Endodermal cell (in vitro differentiated cells): Measurements from ENCODE around the gene POP4. TPM values are rescaled to one million over a fixed set of nuclear protein-coding genes. Genes with fewer than 3 reads are reported as not detected.

Source experiments
- DNase-seq: peaks from one replicate; pipeline ENCODE4 v3.0.0-alpha.2; 2017
- H3K27ac ChIP-seq: 2 replicates; pipeline ENCODE4 v1.5.1; 2013; ENCODE audit warnings: mild to moderate bottlenecking, low read depth, low read length, moderate library complexity
- H3K27me3 ChIP-seq: 2 replicates; pipeline ENCODE4 v1.6.1; 2013; ENCODE audit warnings: mild to moderate bottlenecking, low read length, moderate library complexity; ENCODE audit not compliant: insufficient read depth, control insufficient read depth, poor library complexity, severe bottlenecking
- H3K36me3 ChIP-seq: 2 replicates; pipeline ENCODE4 v1.7.0; 2013; ENCODE audit warnings: mild to moderate bottlenecking, low read length, moderate library complexity; ENCODE audit not compliant: control insufficient read depth, insufficient read depth
- H3K4me1 ChIP-seq: one replicate; pipeline ENCODE4 v1.7.0; 2013; ENCODE audit warnings: low read length; ENCODE audit not compliant: control insufficient read depth, insufficient read depth
- H3K4me3 ChIP-seq: 2 replicates; pipeline ENCODE4 v1.5.1; 2013; ENCODE audit warnings: mild to moderate bottlenecking, low read length, moderate library complexity
- H3K9ac ChIP-seq: 2 replicates; pipeline ENCODE4 v1.6.1; 2013; ENCODE audit warnings: mild to moderate bottlenecking, low read length, moderate library complexity; ENCODE audit not compliant: poor library complexity, severe bottlenecking; ENCODE audit errors: extremely low read depth
- H3K9me3 ChIP-seq: 2 replicates; pipeline ENCODE4 v1.6.1; 2013; ENCODE audit warnings: mild to moderate bottlenecking, low read length, moderate library complexity; ENCODE audit not compliant: control insufficient read depth
- H3K27ac Mint-ChIP-seq: 2 replicates; pipeline ENCODE4 v1.8.0; 2020; ENCODE audit warnings: mixed read lengths
- H3K27me3 Mint-ChIP-seq: 2 replicates; pipeline ENCODE4 v1.8.0; 2021; ENCODE audit warnings: mild to moderate bottlenecking, mixed read lengths; ENCODE audit not compliant: insufficient read depth
- H3K36me3 Mint-ChIP-seq: 2 replicates; pipeline ENCODE4 v1.8.0; 2020; ENCODE audit warnings: low read depth, mixed read lengths
- H3K4me1 Mint-ChIP-seq: 2 replicates; pipeline ENCODE4 v1.8.0; 2020; ENCODE audit warnings: mixed read lengths
- H3K4me3 Mint-ChIP-seq: 2 replicates; pipeline ENCODE4 v1.8.0; 2020; ENCODE audit warnings: mild to moderate bottlenecking, moderate library complexity, mixed read lengths
- H3K9me3 Mint-ChIP-seq: 2 replicates; pipeline ENCODE4 v1.8.0; 2020; ENCODE audit warnings: mild to moderate bottlenecking, mixed read lengths
- CTCF ChIP-seq: fragments of 200-600 bp; sonication (generic); conservative IDR thresholded peaks from 2 replicates; pipeline ENCODE4 v1.5.0; 2021; ENCODE audit warnings: antibody characterized with exemption, mild to moderate bottlenecking
- WGBS, 2 experiments: methylation state at CpG; one replicate each; pipeline versions ENCODE4 v1.1.5 to v1.1.7; 2013; ENCODE audit warnings: missing lambda C conversion rate in 2 of 2, mixed read lengths in 1 of 2; ENCODE audit not compliant: insufficient coverage in 1 of 2, insufficient read length in 1 of 2; 5-methylcytosine and 5-hydroxymethylcytosine counted together
- total RNA-seq, 2 donors: library from RNA; stranded (reverse); fragmentation: NEBNext Ultra II Directional in 1 of 2; extraction: Animal tissue kit (Norgen Biotek cat#: 25700) in 1 of 2; gene quantifications; 2 replicates in 1 of 2; 3 replicates in 1 of 2; pipeline ENCODE4 v1.2.1, GENCODE V29; 2021

POP4 gene
- total RNA-seq, 2 donors from 2014 or later = 58.2 to 59.7 TPM

GRCh38 chr19:29590278-29590677, 15.8 kb upstream of the POP4 start:
- Histone ChIP-seq H3K9me3 (no peaks in the 10 kb centered on the region), H3K9ac (no peak overlapping the region), H3K36me3 (no peaks in the 10 kb centered on the region), H3K27ac (no peak overlapping the region), H3K27me3 (peaks cover 42% of the 10 kb centered on the region), H3K4me3 (no peak overlapping the region), H3K4me1 (no peaks in the 10 kb centered on the region)
- H3K27ac Mint-ChIP-seq = no peak overlapping the region
- H3K4me3 Mint-ChIP-seq = no peak overlapping the region
- H3K4me1 Mint-ChIP-seq = no peaks in the 10 kb centered on the region
- 51 to 66% methylated on average over 3 to 5 of the region's 5 CpGs for WGBS, 2 experiments
- TF ChIP-seq CTCF = peak; percentile 58
- H3K9me3 Mint-ChIP-seq = peaks cover 6% of the 10 kb centered on the region
- H3K36me3 Mint-ChIP-seq = no peaks in the 10 kb centered on the region
- no peak for DNase-seq
- H3K27me3 Mint-ChIP-seq = peaks cover 76% of the 10 kb centered on the region

DNA sequence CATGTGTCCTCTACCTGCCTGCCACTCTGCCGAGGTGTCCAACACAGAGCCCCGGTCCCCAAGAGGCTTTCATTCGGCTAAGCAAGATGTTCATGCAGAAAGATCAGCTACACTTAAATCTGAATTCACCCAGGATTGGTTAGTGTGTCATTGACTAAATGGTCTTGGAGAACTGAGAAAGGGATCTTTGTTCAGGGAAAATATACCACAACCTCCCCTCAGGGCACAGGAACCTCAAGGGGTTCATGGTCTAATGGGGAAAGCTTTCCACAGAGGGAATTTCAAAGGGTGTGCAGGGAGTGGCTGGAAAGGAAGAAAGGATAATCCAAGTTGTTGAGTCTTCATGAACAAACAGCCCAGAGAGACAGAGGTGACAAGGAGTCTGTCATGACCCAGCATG, 14.4 kb upstream of the POP4 start:
- Histone ChIP-seq H3K9me3 (no peaks in the 10 kb centered on the region), H3K27ac (no peak overlapping the region), H3K27me3 (peaks cover 33% of the 10 kb centered on the region), H3K4me3 (no peak overlapping the region), H3K4me1 (no peaks in the 10 kb centered on the region), H3K36me3 (no peaks in the 10 kb centered on the region), H3K9ac (no peak overlapping the region)
- TF ChIP-seq CTCF = no peak
- Mint-ChIP-seq H3K36me3 (no peaks in the 10 kb centered on the region), H3K4me1 (peaks cover 9% of the 10 kb centered on the region), H3K9me3 (peaks cover 6% of the 10 kb centered on the region), H3K27ac (no peak overlapping the region), H3K4me3 (no peak overlapping the region), H3K27me3 (peaks cover 66% of the 10 kb centered on the region)
- 87 to 91% methylated on average over 3 of the region's 3 CpGs for WGBS, 2 experiments
- DNase-seq = no peak

DNA sequence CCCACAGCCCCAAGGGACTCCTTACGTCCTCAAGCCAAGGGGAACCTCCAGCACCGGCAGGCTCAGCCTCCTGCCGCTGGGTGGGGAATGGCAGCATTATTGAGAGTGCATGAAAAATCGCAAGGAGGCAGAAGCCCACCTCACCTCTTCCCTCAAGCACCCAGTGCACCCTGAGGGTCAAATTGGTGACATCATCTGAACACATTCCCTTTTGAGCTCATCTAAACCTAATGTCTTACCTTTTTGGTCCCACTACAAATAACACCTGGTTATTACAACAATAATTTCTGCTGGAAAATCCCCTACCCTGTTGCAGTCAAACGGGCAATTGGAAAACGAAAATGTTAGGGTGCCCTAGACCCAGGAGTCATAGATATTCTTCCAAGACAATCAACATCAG, 12.2 kb upstream of the POP4 start:
- Histone ChIP-seq H3K4me1 (no peaks in the 10 kb centered on the region), H3K27me3 (peaks cover 23% of the 10 kb centered on the region), H3K4me3 (no peak overlapping the region), H3K36me3 (no peaks in the 10 kb centered on the region), H3K9ac (no peak overlapping the region), H3K27ac (no peak overlapping the region), H3K9me3 (no peaks in the 10 kb centered on the region)
- no peak for DNase-seq
- 83 to 86% methylated on average over 5 to 6 of the region's 6 CpGs for WGBS, 2 experiments
- Mint-ChIP-seq H3K4me3 (no peak overlapping the region), H3K27me3 (peaks cover 60% of the 10 kb centered on the region), H3K9me3 (peaks cover 6% of the 10 kb centered on the region), H3K4me1 (peaks cover 14% of the 10 kb centered on the region), H3K36me3 (no peaks in the 10 kb centered on the region), H3K27ac (no peak overlapping the region)
- TF ChIP-seq CTCF = no peak
